Loucy (cell line): Measurements from ENCODE around the gene ELOVL6.

Source experiments
- H2AFZ ChIP-seq: fragments of 200-600 bp; sonication (generic); 2 replicates; pipeline ENCODE4 v1.6.0; 2016; ENCODE audit warnings: antibody characterized with exemption, mild to moderate bottlenecking, low read length, moderate library complexity
- H3F3A ChIP-seq: fragments of 200-600 bp; 2 replicates; pipeline ENCODE4 v1.6.0; 2016; ENCODE audit warnings: antibody characterized with exemption, low read depth, mild to moderate bottlenecking
- H3K27me3 ChIP-seq: fragments of 200-600 bp; sonication (generic); 2 replicates; pipeline ENCODE4 v1.6.1; 2014; ENCODE audit warnings: low read length, mild to moderate bottlenecking; ENCODE audit not compliant: insufficient read depth, poor library complexity, severe bottlenecking
- H3K36me3 ChIP-seq: fragments of 200-600 bp; sonication (generic); 2 replicates; pipeline ENCODE4 v1.6.1; 2016; ENCODE audit warnings: low read length; ENCODE audit not compliant: insufficient read depth
- H3K4me1 ChIP-seq: fragments of 200-600 bp; sonication (generic); 2 replicates; pipeline ENCODE4 v1.5.1; 2014; ENCODE audit warnings: low read length, mild to moderate bottlenecking; ENCODE audit not compliant: insufficient read depth, poor library complexity, severe bottlenecking
- H3K4me2 ChIP-seq: fragments of 200-600 bp; sonication (generic); 2 replicates; pipeline ENCODE4 v1.6.0; 2014; ENCODE audit warnings: antibody characterized with exemption, low read length, low read depth, mild to moderate bottlenecking; ENCODE audit not compliant: poor library complexity, severe bottlenecking
- H3K4me3 ChIP-seq: fragments of 200-600 bp; sonication (generic); 2 replicates; pipeline ENCODE4 v1.5.1; 2014; ENCODE audit warnings: low read length, mild to moderate bottlenecking, mixed read lengths; ENCODE audit not compliant: poor library complexity, severe bottlenecking
- H3K79me2 ChIP-seq: fragments of 200-600 bp; sonication (generic); 2 replicates; pipeline ENCODE4 v1.6.1; 2014; ENCODE audit warnings: low read length; ENCODE audit not compliant: insufficient read depth
- H3K9ac ChIP-seq: fragments of 200-600 bp; sonication (generic); 2 replicates; pipeline ENCODE4 v1.6.0; 2014; ENCODE audit warnings: mild to moderate bottlenecking, low read depth, low read length, moderate library complexity; ENCODE audit not compliant: poor library complexity, severe bottlenecking
- H3K9me2 ChIP-seq: fragments of 200-600 bp; sonication (generic); replicated peaks from 2 replicates; pipeline ENCODE4 v1.6.1; 2016; ENCODE audit warnings: low read depth, low read length, mixed read lengths
- H3K9me3 ChIP-seq: fragments of 200-600 bp; sonication (generic); 2 replicates; pipeline ENCODE4 v1.6.1; 2014; ENCODE audit warnings: mild to moderate bottlenecking, antibody characterized with exemption, low read length, low read depth; ENCODE audit not compliant: insufficient read depth
- H4K20me1 ChIP-seq: fragments of 200-600 bp; sonication (generic); 2 replicates; pipeline ENCODE4 v1.6.0; 2014; ENCODE audit warnings: antibody characterized with exemption, low read length, mild to moderate bottlenecking; ENCODE audit not compliant: insufficient read depth, poor library complexity, severe bottlenecking
- EZH2phosphoT487 ChIP-seq: fragments of 200-600 bp; IDR thresholded peaks from 2 replicates; pipeline ENCODE4 v1.6.1; 2018; ENCODE audit warnings: antibody characterized with exemption, mild to moderate bottlenecking, moderate library complexity, borderline replicate concordance
- TF ChIP-seq, protein P1 (sequence below): fragments of 200-600 bp; sonication (generic); conservative IDR thresholded peaks from 2 replicates; pipeline ENCODE4 v1.5.1; 2014; ENCODE audit warnings: mild to moderate bottlenecking, antibody characterized with exemption, low read length

The ELOVL6 gene

DNA sequence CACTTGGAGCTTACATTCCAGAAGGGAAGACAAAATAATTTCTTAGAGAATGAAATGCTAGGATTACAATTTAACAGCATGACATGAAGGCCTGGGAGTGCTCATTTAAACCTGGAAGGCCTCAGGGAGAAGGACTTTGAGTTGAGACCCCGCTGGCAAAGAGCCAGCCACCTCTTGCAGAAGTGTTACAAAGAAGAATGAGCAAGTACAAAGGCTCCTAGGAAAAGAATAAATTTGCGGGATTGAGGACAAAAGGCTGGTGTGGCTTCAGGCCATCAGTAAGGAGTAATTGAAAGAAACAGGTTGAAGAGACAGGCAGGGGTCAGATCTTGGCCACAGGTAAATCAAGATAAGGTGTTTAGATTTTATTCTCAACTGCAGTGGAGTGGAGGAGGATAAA, 3.1 kb upstream of the ELOVL6 start:
- Histone ChIP-seq H4K20me1 (no peaks in the 10 kb centered on the region), H3K9ac (no peak overlapping the region), H3K4me2 (no peak overlapping the region), H3F3A (no peaks in the 10 kb centered on the region), H3K9me2 (no peaks in the 10 kb centered on the region), H3K79me2 (peaks cover 22% of the 10 kb centered on the region), H3K9me3 (no peaks in the 10 kb centered on the region), H3K4me3 (no peak overlapping the region), H3K4me1 (peaks cover 4% of the 10 kb centered on the region), H2AFZ (no peak overlapping the region), H3K36me3 (no peaks in the 10 kb centered on the region), H3K27me3 (peaks cover 5% of the 10 kb centered on the region)
- TF ChIP-seq, protein P1, sequence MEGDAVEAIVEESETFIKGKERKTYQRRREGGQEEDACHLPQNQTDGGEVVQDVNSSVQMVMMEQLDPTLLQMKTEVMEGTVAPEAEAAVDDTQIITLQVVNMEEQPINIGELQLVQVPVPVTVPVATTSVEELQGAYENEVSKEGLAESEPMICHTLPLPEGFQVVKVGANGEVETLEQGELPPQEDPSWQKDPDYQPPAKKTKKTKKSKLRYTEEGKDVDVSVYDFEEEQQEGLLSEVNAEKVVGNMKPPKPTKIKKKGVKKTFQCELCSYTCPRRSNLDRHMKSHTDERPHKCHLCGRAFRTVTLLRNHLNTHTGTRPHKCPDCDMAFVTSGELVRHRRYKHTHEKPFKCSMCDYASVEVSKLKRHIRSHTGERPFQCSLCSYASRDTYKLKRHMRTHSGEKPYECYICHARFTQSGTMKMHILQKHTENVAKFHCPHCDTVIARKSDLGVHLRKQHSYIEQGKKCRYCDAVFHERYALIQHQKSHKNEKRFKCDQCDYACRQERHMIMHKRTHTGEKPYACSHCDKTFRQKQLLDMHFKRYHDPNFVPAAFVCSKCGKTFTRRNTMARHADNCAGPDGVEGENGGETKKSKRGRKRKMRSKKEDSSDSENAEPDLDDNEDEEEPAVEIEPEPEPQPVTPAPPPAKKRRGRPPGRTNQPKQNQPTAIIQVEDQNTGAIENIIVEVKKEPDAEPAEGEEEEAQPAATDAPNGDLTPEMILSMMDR: no peak
- no peak for TF ChIP-seq EZH2phosphoT487

DNA sequence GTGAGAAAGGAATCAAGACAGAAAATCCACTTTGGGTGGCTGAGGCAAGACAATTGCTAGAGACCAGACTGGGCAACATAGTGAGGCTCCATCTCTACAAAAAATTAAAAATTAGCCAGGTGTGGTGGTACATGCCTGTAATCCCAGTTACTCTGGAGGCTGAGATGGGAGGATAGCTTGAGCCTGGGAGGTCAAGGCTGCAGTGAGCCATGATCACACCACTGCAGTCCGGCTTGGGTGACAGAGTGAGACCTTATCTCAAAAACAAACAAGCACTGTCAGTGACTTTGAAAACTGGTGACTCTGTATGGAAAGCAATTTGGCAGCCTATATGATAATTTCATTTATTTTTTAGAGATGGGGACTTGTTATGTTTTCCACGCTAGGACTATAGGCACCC, 2.3 kb upstream of the ELOVL6 start:
- Histone ChIP-seq H3K9me2 (no peaks in the 10 kb centered on the region), H2AFZ (no peak overlapping the region), H3K9me3 (no peaks in the 10 kb centered on the region), H4K20me1 (no peaks in the 10 kb centered on the region), H3F3A (peaks cover 2% of the 10 kb centered on the region; the same call in 1 of the 2 replicates), H3K4me1 (peaks cover 7% of the 10 kb centered on the region), H3K9ac (no peak overlapping the region), H3K4me2 (no peak overlapping the region), H3K4me3 (no peak overlapping the region), H3K36me3 (no peaks in the 10 kb centered on the region), H3K27me3 (peaks cover 5% of the 10 kb centered on the region), H3K79me2 (peaks cover 30% of the 10 kb centered on the region)
- no peak for TF ChIP-seq EZH2phosphoT487
- TF ChIP-seq, protein P1: no peak

DNA sequence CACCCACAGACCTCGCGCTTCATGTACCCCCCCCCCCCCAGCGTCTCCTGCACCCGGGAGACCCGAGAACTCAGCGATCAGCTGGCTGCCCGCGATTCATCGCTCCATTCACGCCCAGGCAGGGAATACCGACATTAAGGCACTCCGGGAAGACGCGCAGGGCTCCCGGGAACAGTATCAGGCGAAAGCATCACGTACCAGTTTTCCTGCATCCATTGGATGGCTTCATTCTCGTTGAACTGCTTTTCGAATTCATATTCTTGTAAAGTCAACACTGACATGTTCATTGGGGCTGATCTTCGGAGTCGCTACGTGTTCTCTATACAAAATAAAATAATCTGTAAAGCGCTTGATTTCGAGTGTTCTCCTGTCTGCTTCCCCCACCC, 373 bp downstream of the ELOVL6 start:
- Histone ChIP-seq H3K4me1 (peaks cover 28% of the 10 kb centered on the region), H3K4me3 (peak overlapping the region; percentile 91), H3K27me3 (peaks cover 5% of the 10 kb centered on the region), H3K4me2 (peak overlapping the region; percentile 74), H3F3A (peaks cover 4% of the 10 kb centered on the region; the same call in 1 of the 2 replicates), H3K36me3 (no peaks in the 10 kb centered on the region), H3K79me2 (peaks cover 54% of the 10 kb centered on the region), H3K9me3 (no peaks in the 10 kb centered on the region), H4K20me1 (no peaks in the 10 kb centered on the region), H3K9me2 (no peaks in the 10 kb centered on the region), H3K9ac (peak overlapping the region; percentile 99), H2AFZ (peak overlapping the region; percentile 77)
- TF ChIP-seq EZH2phosphoT487: no peak
- TF ChIP-seq, protein P1: no peak
